Endothelial cell of umbilical vein (primary cell): Measurements from ENCODE around the gene DIPK1A.

Experiments used
- FOS ChIP-seq: IDR thresholded peaks from 2 replicates; pipeline ENCODE4 v1.6.1; 2011; ENCODE audit warnings: mild to moderate bottlenecking, low read length, moderate library complexity, borderline replicate concordance; ENCODE audit not compliant: insufficient read depth
- TF ChIP-seq, protein P1 (sequence below), 2 donors: IDR thresholded peaks; 1 replicate in 1 of 2; 2 replicates in 1 of 2; pipeline ENCODE4 v1.5.1; 2011; ENCODE audit warnings: low read length in 2 of 2, mild to moderate bottlenecking in 2 of 2, moderate library complexity in 2 of 2, control low read depth in 1 of 2, inconsistent platforms in 1 of 2, low read depth in 1 of 2; ENCODE audit not compliant: insufficient read depth in 1 of 2; ENCODE audit errors: extremely low read depth in 1 of 2

DNA sequence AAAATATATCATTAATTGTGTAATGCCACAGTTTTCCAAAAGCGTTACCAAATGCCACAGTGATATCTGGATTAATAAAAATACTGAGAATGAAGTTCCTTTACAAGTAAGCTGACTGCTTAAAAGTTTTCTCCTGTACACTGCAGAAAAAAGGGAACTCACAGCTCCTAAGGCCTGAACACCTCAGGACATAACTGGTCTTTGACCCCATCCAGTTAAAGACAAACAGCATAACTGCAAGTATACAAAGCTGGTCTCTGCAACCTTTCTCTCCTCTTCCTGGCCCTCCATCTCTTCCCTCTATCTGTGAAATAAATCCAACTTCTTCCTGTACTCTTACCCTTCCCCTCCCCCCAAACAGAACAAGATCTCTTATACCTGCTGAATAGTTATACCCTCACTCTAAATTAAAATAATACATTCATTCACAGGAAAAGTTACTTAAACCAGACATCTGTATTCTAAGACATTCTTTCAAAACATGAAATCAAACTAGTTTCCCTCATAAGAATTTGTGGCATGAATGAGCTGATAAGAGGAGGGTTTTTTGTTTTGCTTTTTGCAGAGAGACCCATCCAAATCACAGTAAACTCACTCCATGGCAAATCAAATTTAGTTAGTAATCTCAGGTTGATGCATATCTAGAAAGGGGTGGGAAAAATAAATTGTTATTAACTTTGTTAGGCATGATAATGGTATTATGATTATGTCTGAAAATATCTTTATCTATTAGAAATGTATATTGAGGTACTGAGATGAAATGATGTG lies 2.9 kb downstream of the DIPK1A start:
- no peak for TF ChIP-seq FOS
- TF ChIP-seq, protein P1, sequence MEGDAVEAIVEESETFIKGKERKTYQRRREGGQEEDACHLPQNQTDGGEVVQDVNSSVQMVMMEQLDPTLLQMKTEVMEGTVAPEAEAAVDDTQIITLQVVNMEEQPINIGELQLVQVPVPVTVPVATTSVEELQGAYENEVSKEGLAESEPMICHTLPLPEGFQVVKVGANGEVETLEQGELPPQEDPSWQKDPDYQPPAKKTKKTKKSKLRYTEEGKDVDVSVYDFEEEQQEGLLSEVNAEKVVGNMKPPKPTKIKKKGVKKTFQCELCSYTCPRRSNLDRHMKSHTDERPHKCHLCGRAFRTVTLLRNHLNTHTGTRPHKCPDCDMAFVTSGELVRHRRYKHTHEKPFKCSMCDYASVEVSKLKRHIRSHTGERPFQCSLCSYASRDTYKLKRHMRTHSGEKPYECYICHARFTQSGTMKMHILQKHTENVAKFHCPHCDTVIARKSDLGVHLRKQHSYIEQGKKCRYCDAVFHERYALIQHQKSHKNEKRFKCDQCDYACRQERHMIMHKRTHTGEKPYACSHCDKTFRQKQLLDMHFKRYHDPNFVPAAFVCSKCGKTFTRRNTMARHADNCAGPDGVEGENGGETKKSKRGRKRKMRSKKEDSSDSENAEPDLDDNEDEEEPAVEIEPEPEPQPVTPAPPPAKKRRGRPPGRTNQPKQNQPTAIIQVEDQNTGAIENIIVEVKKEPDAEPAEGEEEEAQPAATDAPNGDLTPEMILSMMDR (IDR thresholded peaks at IDR 0.05; ENCODE audit: extremely low read depth in 1 of 2, insufficient read depth in 1 of 2, low read depth in 1 of 2, low read length in 2 of 2), result no peak
